ENCODE results near the gene ERVV-1. TPM values are rescaled to one million over a fixed set of nuclear protein-coding genes. Genes with fewer than 3 reads are reported as not detected.

Gene ERVV-1
- total RNA-seq, 3 donors from 2014 or later = not detected

DNA sequence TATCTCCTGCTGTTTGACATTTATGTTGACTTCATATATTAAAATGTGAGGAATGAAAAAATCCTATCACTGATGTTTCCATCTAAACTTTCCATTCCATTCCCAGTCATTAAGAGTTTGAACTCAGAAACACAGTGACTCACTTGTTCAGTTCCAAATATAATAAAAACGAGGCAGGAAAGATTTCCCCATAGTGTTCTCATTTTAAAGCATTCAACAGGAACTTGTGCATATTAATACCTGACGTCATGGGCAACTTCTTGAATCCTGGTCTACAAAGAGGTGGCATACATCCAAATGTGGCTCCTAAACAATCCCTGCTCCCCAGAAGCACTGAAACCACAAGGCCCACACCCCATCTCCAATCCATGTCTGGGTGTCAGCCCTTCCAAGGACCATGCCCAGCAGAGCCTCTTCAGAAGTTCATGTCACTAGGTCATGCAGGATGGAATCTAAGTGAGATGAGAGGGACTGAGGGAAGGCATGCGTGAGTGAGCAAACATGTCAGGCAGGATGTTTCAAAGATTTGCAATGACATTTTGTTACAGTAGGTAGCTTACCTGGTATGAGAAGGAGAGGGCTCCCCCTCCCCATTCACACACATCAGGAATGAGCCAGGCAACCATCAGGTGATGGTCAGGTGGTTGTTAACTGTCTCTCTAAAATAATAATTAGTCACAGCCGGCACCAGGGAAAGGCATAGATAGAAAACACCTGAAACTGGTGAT, 21.4 kb downstream of the ERVV-1 start:
- DNase-seq (ENCODE audit: low spot score in 2 of 2) = no peak
- TF ChIP-seq POLR2AphosphoS5 (IDR thresholded peaks at IDR 0.05) (no peak), POLR2A (IDR thresholded peaks at IDR 0.05) (no peak), CTCF (IDR thresholded peaks at IDR 0.05) (no peak)
- no peaks in the 10 kb centered on the region for H3K27me3 ChIP-seq
- H3K27ac ChIP-seq = no peak overlapping the region
- no peak overlapping the region for H3K4me3 ChIP-seq
- intact Hi-C loops (cut with DNase I; ENCODE audit: low total_unique reads) = no loop called here
- no peaks in the 10 kb centered on the region for H3K4me1 ChIP-seq
- H3K9me3 ChIP-seq = peaks cover 22 to 32% of the 10 kb centered on the region in 2 donors
- H3K36me3 ChIP-seq = no peaks in the 10 kb centered on the region

DNA sequence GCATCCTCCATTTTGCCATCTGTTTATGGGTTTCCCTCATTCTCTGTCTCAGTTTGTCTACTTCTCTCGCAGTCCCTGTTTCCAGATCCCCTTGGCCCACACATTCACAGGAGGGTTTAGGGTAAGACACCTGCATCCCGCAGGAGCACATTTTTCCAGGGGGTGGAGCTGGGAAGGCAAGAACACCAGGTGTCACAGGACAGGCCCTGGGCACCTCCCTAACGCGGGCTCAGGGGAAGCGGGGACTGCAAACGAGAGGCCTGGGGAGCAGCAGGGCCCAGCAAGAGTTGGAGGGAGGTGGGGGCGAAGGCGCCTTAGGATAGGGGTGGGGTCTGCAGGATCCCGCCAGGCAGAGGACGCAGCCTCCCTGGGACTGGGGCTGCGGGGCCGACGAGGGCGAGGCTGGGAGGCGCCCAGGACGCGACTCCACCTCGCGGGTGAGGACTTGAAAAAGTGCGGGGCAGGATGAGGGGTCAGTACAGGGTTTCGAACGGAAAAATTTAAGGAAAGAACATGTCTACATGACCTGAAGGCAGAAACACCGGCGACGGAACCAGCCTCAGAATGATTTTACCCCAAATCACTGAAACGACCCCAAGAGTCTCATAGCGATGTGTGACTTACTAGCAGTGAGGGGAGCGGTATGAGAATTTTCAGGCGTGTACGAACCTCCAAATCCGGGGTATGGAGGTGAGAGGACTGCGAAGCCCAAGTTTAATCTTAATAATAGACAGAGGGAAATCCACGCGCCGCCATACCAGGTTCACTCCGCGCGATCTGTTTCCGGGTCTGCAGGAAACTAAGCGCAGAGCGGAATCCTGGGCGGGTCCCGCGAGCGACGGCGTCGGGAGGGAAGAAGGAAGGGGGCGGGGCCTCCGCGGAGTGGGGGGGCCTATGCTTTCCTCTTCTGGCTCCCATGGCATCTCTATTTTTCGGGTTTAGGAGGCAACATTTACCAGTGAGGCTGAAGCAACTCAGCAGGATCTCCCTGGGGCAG, 23.7 kb downstream of the ERVV-1 start:
- H3K27me3 ChIP-seq = no peaks in the 10 kb centered on the region
- H3K27ac ChIP-seq = no peak overlapping the region
- peak overlapping the region in 2 of 3 donors; percentile 36 to 58 for H3K4me3 ChIP-seq
- peaks cover 19 to 35% of the 10 kb centered on the region in 2 donors for H3K9me3 ChIP-seq
- intact Hi-C loops (cut with DNase I; ENCODE audit: low total_unique reads) = no loop called here
- H3K36me3 ChIP-seq = no peaks in the 10 kb centered on the region
- H3K4me1 ChIP-seq = no peaks in the 10 kb centered on the region
- no peak for DNase-seq (ENCODE audit: low spot score in 2 of 2)
- TF ChIP-seq CTCF (IDR thresholded peaks at IDR 0.05) (no peak), POLR2A (IDR thresholded peaks at IDR 0.05) (no peak), POLR2AphosphoS5 (IDR thresholded peaks at IDR 0.05) (no peak)

GRCh38 chr19:53041366-53041765, 27.6 kb downstream of the ERVV-1 start:
- TF ChIP-seq CTCF (IDR thresholded peaks at IDR 0.05) (no peak), POLR2A (IDR thresholded peaks at IDR 0.05) (no peak), POLR2AphosphoS5 (IDR thresholded peaks at IDR 0.05) (no peak)
- intact Hi-C loops (cut with DNase I; ENCODE audit: low total_unique reads) = no loop called here
- no peak overlapping the region for H3K4me3 ChIP-seq
- peaks cover 19 to 30% of the 10 kb centered on the region in 2 donors for H3K9me3 ChIP-seq
- H3K4me1 ChIP-seq = no peaks in the 10 kb centered on the region
- H3K27ac ChIP-seq = no peak overlapping the region
- no peaks in the 10 kb centered on the region for H3K27me3 ChIP-seq
- no peaks in the 10 kb centered on the region for H3K36me3 ChIP-seq
- DNase-seq (ENCODE audit: low spot score in 2 of 2) = no peak

- Histone ChIP-seq H3K4me3 (no peak overlapping the region), H3K27me3 (no peaks in the 10 kb centered on the region), H3K27ac (no peak overlapping the region), H3K9me3 (peaks cover 20 to 26% of the 10 kb centered on the region in 2 donors), H3K36me3 (no peaks in the 10 kb centered on the region), H3K4me1 (no peaks in the 10 kb centered on the region)
- TF ChIP-seq POLR2AphosphoS5 (IDR thresholded peaks at IDR 0.05) (no peak), CTCF (IDR thresholded peaks at IDR 0.05) (no peak), POLR2A (IDR thresholded peaks at IDR 0.05) (no peak)
- intact Hi-C loops (cut with DNase I; ENCODE audit: low total_unique reads) = no loop called here
- DNase-seq (ENCODE audit: low spot score in 2 of 2) = no peak
These were observed 31.8 kb downstream of the ERVV-1 start for GRCh38 chr19:53045536-53045935.

- peaks cover 20 to 26% of the 10 kb centered on the region in 2 donors for H3K9me3 ChIP-seq
- no peak for TF ChIP-seq POLR2A (IDR thresholded peaks at IDR 0.05)
- no peak for TF ChIP-seq POLR2AphosphoS5 (IDR thresholded peaks at IDR 0.05)
- TF ChIP-seq CTCF (IDR thresholded peaks at IDR 0.05) = no peak
- intact Hi-C loops (cut with DNase I; ENCODE audit: low total_unique reads) = no loop called here
- no peak overlapping the region for H3K27ac ChIP-seq
- no peak overlapping the region for H3K4me3 ChIP-seq
- no peaks in the 10 kb centered on the region for H3K36me3 ChIP-seq
- H3K27me3 ChIP-seq = no peaks in the 10 kb centered on the region
- no peaks in the 10 kb centered on the region for H3K4me1 ChIP-seq
- no peak for DNase-seq (ENCODE audit: low spot score in 2 of 2)
These were observed 33.7 kb downstream of the ERVV-1 start for GRCh38 chr19:53047379-53047778.

All from breast epithelium (tissue), 4 donors.